ENCODE measurements around the gene B9D2. TPM values are rescaled to one million over a fixed set of nuclear protein-coding genes. Genes with fewer than 3 reads are reported as not detected.
A peak's percentile ranks its signal among the peaks of the same experiment; 100 is the strongest.

Gene B9D2
- total and polyA plus RNA-seq, 2 experiments from 2014 or later: 2.7 to 7.4 TPM

GRCh38 chr19:41401483-41401882 is 37.5 kb upstream of the B9D2 start:
- H3K27ac Mint-ChIP-seq: no peak overlapping the region
- no peak for ATAC-seq
- peaks cover 10% of the 10 kb centered on the region for H3K4me1 Mint-ChIP-seq
- TF ChIP-seq EZH2 (IDR thresholded peaks at IDR 0.05; ENCODE audit: low read depth, unreplicated experiment) (no peak), ZNF331 (CRISPR knock-in tag; IDR thresholded peaks at IDR 0.05; ENCODE audit: low read depth) (no peak), JUNB (IDR thresholded peaks at IDR 0.05; ENCODE audit: unreplicated experiment) (no peak), REST (IDR thresholded peaks at IDR 0.05; ENCODE audit: unreplicated experiment) (no peak), EZH2phosphoT487 (IDR thresholded peaks at IDR 0.05; ENCODE audit: unreplicated experiment) (no peak), NANOG (IDR thresholded peaks at IDR 0.05; ENCODE audit: borderline replicate concordance) (no peak)
- H3K27me3 Mint-ChIP-seq (ENCODE audit: insufficient read depth, low read depth, poor library complexity): peaks cover 5% of the 10 kb centered on the region
- Histone ChIP-seq H3K4me2 (no peak overlapping the region), H3K4me3 (no peak overlapping the region), H3F3A (replicated peaks; ENCODE audit: low read depth) (no peaks in the 10 kb centered on the region), H3K79me2 (replicated peaks; ENCODE audit: insufficient read depth) (peaks cover 20% of the 10 kb centered on the region), H3K27ac (ENCODE audit: low read depth) (no peak overlapping the region), H3K27me3 (ENCODE audit: insufficient read depth) (no peaks in the 10 kb centered on the region), H4K20me1 (replicated peaks; ENCODE audit: insufficient read depth) (peaks cover 3% of the 10 kb centered on the region), H3K36me3 (ENCODE audit: insufficient read depth) (no peaks in the 10 kb centered on the region), H2AFZ (no peak overlapping the region), H3K4me1 (ENCODE audit: insufficient read depth) (peaks cover 5% of the 10 kb centered on the region; the same call in 1 of the 2 replicates), H3K9me2 (ENCODE audit: insufficient read depth) (no peaks in the 10 kb centered on the region)
- H3K36me3 Mint-ChIP-seq (ENCODE audit: low read depth): peaks cover 3% of the 10 kb centered on the region
- no peaks in the 10 kb centered on the region for H3K9me3 Mint-ChIP-seq
- DNase-seq (ENCODE audit: low spot score): no peak
- H3K4me3 Mint-ChIP-seq: no peak overlapping the region

GRCh38 chr19:41399525-41399924 is 35.6 kb upstream of the B9D2 start:
- no peak overlapping the region for H3K4me3 ChIP-seq
- peak overlapping the region; percentile 38; the same call in 2 of the 3 replicates for H3K4me3 Mint-ChIP-seq

More at GRCh38 chr19:41399525-41399924, 35.6 kb upstream of the B9D2 start:
- Histone ChIP-seq H3K36me3 (ENCODE audit: insufficient read depth) (no peaks in the 10 kb centered on the region), H3K27ac (ENCODE audit: low read depth) (no peak overlapping the region), H3K27me3 (ENCODE audit: insufficient read depth) (no peaks in the 10 kb centered on the region), H3K4me2 (no peak overlapping the region), H2AFZ (no peak overlapping the region), H3K9me2 (ENCODE audit: insufficient read depth) (no peaks in the 10 kb centered on the region), H4K20me1 (replicated peaks; ENCODE audit: insufficient read depth) (peaks cover 3% of the 10 kb centered on the region), H3K4me1 (ENCODE audit: insufficient read depth) (peaks cover 12% of the 10 kb centered on the region; the same call in 1 of the 2 replicates), H3K79me2 (replicated peaks; ENCODE audit: insufficient read depth) (peaks cover 35% of the 10 kb centered on the region), H3F3A (replicated peaks; ENCODE audit: low read depth) (no peaks in the 10 kb centered on the region)
- Mint-ChIP-seq H3K9me3 (no peaks in the 10 kb centered on the region), H3K4me1 (peaks cover 19% of the 10 kb centered on the region), H3K27ac (no peak overlapping the region), H3K27me3 (ENCODE audit: insufficient read depth, low read depth, poor library complexity) (peaks cover 6% of the 10 kb centered on the region), H3K36me3 (ENCODE audit: low read depth) (peaks cover 9% of the 10 kb centered on the region)
- no peak for ATAC-seq
- no peak for TF ChIP-seq REST (IDR thresholded peaks at IDR 0.05; ENCODE audit: unreplicated experiment)
- TF ChIP-seq ZNF331 (CRISPR knock-in tag; IDR thresholded peaks at IDR 0.05; ENCODE audit: low read depth): no peak
- DNase-seq (ENCODE audit: low spot score): no peak
